WTC11 (cell line): ENCODE data around the gene RPS6KL1.

ENCODE experiments used
- FOXJ3 ChIP-seq: sonication (generic); formaldehyde crosslinking; IDR thresholded peaks from 2 replicates; pipeline ENCODE4 v1.9.0; 2021; ENCODE audit warnings: missing genetic modification reagents, mild to moderate bottlenecking, borderline replicate concordance
- GABPB1 ChIP-seq: sonication (generic); formaldehyde crosslinking; IDR thresholded peaks from 2 replicates; pipeline ENCODE4 v1.8.1; 2023; ENCODE audit warnings: mild to moderate bottlenecking, missing genetic modification reagents
- ZNF121 ChIP-seq: sonication (generic); formaldehyde crosslinking; IDR thresholded peaks from 2 replicates; pipeline ENCODE4 v1.8.0; 2023; ENCODE audit warnings: missing genetic modification reagents
- ZNF671 ChIP-seq: fragments of 250-450 bp; sonication (Bioruptor Pico); IDR thresholded peaks from 2 replicates; pipeline ENCODE4 v1.8.0; 2021; ENCODE audit warnings: mild to moderate bottlenecking
- TF ChIP-seq, protein P1 (sequence below): sonication (generic); formaldehyde crosslinking; IDR thresholded peaks from 2 replicates; pipeline ENCODE4 v1.8.0; 2022; ENCODE audit warnings: mild to moderate bottlenecking, missing genetic modification reagents
- TF ChIP-seq, protein P2 (sequence below): fragments of 200-600 bp; IDR thresholded peaks from 2 replicates; pipeline ENCODE4 v1.8.0; 2022; ENCODE audit warnings: antibody characterized with exemption
- TF ChIP-seq, protein P3 (sequence below): sonication (generic); formaldehyde crosslinking; IDR thresholded peaks from 2 replicates; pipeline ENCODE4 v1.8.1; 2022; ENCODE audit warnings: low read depth, missing genetic modification reagents, borderline replicate concordance

DNA sequence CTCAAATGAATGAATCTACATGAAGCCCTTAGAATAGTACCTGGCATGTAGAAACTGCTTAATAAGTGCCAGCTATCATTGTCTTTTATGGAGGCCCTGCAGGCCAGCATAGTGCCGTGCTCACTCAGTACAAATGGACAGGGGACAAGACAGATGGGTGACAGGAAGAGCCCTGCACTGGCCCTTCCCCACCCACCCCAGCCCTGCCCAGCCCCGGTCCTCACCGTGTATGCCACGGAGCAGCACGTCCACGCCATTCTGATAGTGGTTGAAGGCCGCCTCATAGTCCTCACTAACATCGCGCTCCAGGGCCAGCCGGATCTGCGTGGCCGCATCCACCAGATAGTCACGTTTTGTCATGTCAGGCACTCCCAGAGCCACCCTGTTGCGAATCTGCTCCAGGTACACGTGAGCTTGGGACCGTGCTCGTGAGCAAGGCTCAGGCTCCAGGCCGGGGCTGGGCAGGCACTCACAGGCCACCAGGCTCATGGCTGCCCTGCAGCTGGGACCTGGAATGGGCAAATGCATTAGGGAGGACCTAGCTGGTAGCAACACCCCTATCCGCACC lies 1.9 kb downstream of the RPS6KL1 start:
- TF ChIP-seq FOXJ3 (CRISPR knock-in tag) (no peak), ZNF671 (no peak), GABPB1 (CRISPR knock-in tag) (no peak), ZNF121 (CRISPR knock-in tag) (no peak)
- TF ChIP-seq, protein P1, sequence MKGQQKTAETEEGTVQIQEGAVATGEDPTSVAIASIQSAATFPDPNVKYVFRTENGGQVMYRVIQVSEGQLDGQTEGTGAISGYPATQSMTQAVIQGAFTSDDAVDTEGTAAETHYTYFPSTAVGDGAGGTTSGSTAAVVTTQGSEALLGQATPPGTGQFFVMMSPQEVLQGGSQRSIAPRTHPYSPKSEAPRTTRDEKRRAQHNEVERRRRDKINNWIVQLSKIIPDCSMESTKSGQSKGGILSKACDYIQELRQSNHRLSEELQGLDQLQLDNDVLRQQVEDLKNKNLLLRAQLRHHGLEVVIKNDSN (CRISPR knock-in tag): no peak
- TF ChIP-seq, protein P2, sequence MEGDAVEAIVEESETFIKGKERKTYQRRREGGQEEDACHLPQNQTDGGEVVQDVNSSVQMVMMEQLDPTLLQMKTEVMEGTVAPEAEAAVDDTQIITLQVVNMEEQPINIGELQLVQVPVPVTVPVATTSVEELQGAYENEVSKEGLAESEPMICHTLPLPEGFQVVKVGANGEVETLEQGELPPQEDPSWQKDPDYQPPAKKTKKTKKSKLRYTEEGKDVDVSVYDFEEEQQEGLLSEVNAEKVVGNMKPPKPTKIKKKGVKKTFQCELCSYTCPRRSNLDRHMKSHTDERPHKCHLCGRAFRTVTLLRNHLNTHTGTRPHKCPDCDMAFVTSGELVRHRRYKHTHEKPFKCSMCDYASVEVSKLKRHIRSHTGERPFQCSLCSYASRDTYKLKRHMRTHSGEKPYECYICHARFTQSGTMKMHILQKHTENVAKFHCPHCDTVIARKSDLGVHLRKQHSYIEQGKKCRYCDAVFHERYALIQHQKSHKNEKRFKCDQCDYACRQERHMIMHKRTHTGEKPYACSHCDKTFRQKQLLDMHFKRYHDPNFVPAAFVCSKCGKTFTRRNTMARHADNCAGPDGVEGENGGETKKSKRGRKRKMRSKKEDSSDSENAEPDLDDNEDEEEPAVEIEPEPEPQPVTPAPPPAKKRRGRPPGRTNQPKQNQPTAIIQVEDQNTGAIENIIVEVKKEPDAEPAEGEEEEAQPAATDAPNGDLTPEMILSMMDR: no peak
- TF ChIP-seq, protein P3, sequence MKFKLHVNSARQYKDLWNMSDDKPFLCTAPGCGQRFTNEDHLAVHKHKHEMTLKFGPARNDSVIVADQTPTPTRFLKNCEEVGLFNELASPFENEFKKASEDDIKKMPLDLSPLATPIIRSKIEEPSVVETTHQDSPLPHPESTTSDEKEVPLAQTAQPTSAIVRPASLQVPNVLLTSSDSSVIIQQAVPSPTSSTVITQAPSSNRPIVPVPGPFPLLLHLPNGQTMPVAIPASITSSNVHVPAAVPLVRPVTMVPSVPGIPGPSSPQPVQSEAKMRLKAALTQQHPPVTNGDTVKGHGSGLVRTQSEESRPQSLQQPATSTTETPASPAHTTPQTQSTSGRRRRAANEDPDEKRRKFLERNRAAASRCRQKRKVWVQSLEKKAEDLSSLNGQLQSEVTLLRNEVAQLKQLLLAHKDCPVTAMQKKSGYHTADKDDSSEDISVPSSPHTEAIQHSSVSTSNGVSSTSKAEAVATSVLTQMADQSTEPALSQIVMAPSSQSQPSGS: no peak
